HG03558 (cell line): ENCODE data around the gene RBPJ.

Experiments
- ATAC-seq: cut with Tn5 transposase; IDR thresholded peaks from one replicate; pipeline ENCODE4 v1.9.1; 2021; ENCODE audit warnings: moderate number of reproducible peaks; ENCODE audit not compliant: unreplicated experiment; ENCODE audit errors: extremely low read depth

Gene RBPJ

GRCh38 chr4:26452565-26453531 lies 132.0 kb downstream of the RBPJ start:
- ATAC-seq = no peak

GRCh38 chr4:26454961-26455360 lies 134.1 kb downstream of the RBPJ start:
- no peak for ATAC-seq

GRCh38 chr4:26455571-26455970 lies 134.8 kb downstream of the RBPJ start:
- ATAC-seq = no peak

GRCh38 chr4:26457412-26457811 lies 136.6 kb downstream of the RBPJ start:
- ATAC-seq = no peak

GRCh38 chr4:26458157-26458561 lies 137.3 kb downstream of the RBPJ start:
- ATAC-seq = no peak

GRCh38 chr4:26459054-26459755 lies 138.4 kb downstream of the RBPJ start:
- no peak for ATAC-seq

GRCh38 chr4:26459756-26460530 lies 139.1 kb downstream of the RBPJ start:
- no peak for ATAC-seq

- ATAC-seq = no peak
Observed at GRCh38 chr4:26462874-26463273, 142.1 kb downstream of the RBPJ start.

- ATAC-seq = no peak
Observed at GRCh38 chr4:26463386-26463785, 142.6 kb downstream of the RBPJ start.

- ATAC-seq = no peak
Observed at GRCh38 chr4:26464420-26465095, 143.7 kb downstream of the RBPJ start.

GRCh38 chr4:26466578-26467270 lies 145.9 kb downstream of the RBPJ start:
- ATAC-seq = no peak

GRCh38 chr4:26467724-26468123 lies 146.9 kb downstream of the RBPJ start:
- ATAC-seq = no peak

- no peak for ATAC-seq
Observed at GRCh38 chr4:26468283-26468949, 147.6 kb downstream of the RBPJ start.

GRCh38 chr4:26468977-26469376 lies 148.2 kb downstream of the RBPJ start:
- ATAC-seq = no peak

GRCh38 chr4:26471890-26472289 lies 151.1 kb downstream of the RBPJ start:
- no peak for ATAC-seq

- ATAC-seq = no peak
Observed at GRCh38 chr4:26473893-26474292, 153.1 kb downstream of the RBPJ start.

GRCh38 chr4:26474551-26474950 lies 153.7 kb downstream of the RBPJ start:
- ATAC-seq = no peak

GRCh38 chr4:26475716-26476115 lies 154.9 kb downstream of the RBPJ start:
- no peak for ATAC-seq

- ATAC-seq = no peak
Observed at GRCh38 chr4:26476545-26476944, 155.7 kb downstream of the RBPJ start.
